ENCODE data around the gene ASMTL. TPM values are rescaled to one million over a fixed set of nuclear protein-coding genes. Genes with fewer than 3 reads are reported as not detected.

ASMTL gene
- total RNA-seq, 1 experiment from 2014 or later, result 42.7 TPM

GRCh38 chrX:1481636-1482529 lies 29.2 kb upstream of the ASMTL start:
- H2AFZ ChIP-seq, result peak overlapping the region; percentile 79
- peak overlapping the region; percentile 43; the same call in 1 of the 2 replicates for H3K4me3 ChIP-seq
- TF ChIP-seq EZH2 (IDR thresholded peaks at IDR 0.05; ENCODE audit: low read depth), result no peak
- TF ChIP-seq, protein P1, sequence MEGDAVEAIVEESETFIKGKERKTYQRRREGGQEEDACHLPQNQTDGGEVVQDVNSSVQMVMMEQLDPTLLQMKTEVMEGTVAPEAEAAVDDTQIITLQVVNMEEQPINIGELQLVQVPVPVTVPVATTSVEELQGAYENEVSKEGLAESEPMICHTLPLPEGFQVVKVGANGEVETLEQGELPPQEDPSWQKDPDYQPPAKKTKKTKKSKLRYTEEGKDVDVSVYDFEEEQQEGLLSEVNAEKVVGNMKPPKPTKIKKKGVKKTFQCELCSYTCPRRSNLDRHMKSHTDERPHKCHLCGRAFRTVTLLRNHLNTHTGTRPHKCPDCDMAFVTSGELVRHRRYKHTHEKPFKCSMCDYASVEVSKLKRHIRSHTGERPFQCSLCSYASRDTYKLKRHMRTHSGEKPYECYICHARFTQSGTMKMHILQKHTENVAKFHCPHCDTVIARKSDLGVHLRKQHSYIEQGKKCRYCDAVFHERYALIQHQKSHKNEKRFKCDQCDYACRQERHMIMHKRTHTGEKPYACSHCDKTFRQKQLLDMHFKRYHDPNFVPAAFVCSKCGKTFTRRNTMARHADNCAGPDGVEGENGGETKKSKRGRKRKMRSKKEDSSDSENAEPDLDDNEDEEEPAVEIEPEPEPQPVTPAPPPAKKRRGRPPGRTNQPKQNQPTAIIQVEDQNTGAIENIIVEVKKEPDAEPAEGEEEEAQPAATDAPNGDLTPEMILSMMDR (conservative IDR thresholded peaks at IDR 0.05), result no peak
- no peak overlapping the region for H3K27ac ChIP-seq
- ChIA-PET CTCF (no interaction called here), POLR2A (ENCODE audit: unreplicated experiment) (no interaction called here)
- no TSS peak for BruUV-seq (replicated peaks)
- intact Hi-C loops (cut with micrococcal nuclease; ENCODE audit: unreplicated experiment), result no loop called here
- no peaks in the 10 kb centered on the region for H3K9me2 ChIP-seq (ENCODE audit: insufficient read depth)
- no peaks in the 10 kb centered on the region; the same call in 1 of the 2 replicates for H3F3A ChIP-seq (ENCODE audit: insufficient read depth, low read depth)
- H4K20me1 ChIP-seq (ENCODE audit: insufficient read depth), result no peaks in the 10 kb centered on the region
- no peaks in the 10 kb centered on the region for H3K4me1 ChIP-seq (replicated peaks; ENCODE audit: insufficient read depth)
- H3K9me3 ChIP-seq (ENCODE audit: insufficient read depth, low read depth), result peaks cover 4% of the 10 kb centered on the region; the same call in 1 of the 2 replicates
- H3K27me3 ChIP-seq (ENCODE audit: insufficient read depth, low read depth), result peaks cover 59% of the 10 kb centered on the region
- H3K79me2 ChIP-seq (ENCODE audit: low read depth), result no peaks in the 10 kb centered on the region
- DNase-seq, result peak; percentile 15 to 50
- peak overlapping the region; percentile 72 for H3K4me2 ChIP-seq
- H3K36me3 ChIP-seq (ENCODE audit: low read depth), result no peaks in the 10 kb centered on the region

DNA sequence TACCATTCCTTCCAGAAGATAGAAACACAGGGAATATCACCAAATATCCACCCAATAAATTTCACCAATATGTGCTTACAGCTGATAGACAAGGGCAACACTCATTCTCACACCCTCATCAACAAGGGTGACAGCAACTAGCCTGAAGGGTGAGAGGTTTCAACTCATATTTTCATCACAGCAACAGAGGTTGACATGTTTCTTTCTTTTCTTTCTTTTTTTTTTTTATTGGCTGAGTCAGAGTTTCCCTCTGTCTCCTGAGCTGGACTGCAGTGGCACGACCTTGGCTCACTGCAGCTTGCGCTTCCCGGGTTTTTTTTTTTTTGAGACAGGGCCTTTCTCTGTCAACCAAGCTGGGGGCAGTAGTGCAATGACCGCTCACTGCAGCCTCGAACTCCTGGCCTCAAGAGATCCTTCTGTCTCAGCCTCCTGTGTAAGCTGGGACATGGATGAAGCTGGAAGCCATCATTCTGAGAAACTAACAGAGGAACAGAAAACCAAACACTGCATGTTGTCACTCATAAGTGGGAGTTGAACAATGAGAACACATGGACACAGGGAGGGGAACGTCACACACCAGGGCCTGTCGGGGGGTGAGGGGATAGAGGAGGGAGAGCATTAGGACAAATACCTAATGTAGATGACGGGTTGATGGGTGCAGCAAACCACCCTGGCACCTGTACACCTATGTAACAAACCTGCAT lies 27.5 kb upstream of the ASMTL start:
- Histone ChIP-seq H4K20me1 (ENCODE audit: insufficient read depth) (no peaks in the 10 kb centered on the region), H3K27me3 (ENCODE audit: insufficient read depth, low read depth) (peaks cover 60% of the 10 kb centered on the region), H3K79me2 (ENCODE audit: low read depth) (no peaks in the 10 kb centered on the region), H3K4me3 (no peak overlapping the region), H3F3A (ENCODE audit: insufficient read depth, low read depth) (no peaks in the 10 kb centered on the region; the same call in 1 of the 2 replicates), H3K4me2 (no peak overlapping the region), H3K9me2 (ENCODE audit: insufficient read depth) (no peaks in the 10 kb centered on the region), H3K27ac (no peak overlapping the region), H3K36me3 (ENCODE audit: low read depth) (no peaks in the 10 kb centered on the region), H3K9me3 (ENCODE audit: insufficient read depth, low read depth) (no peaks in the 10 kb centered on the region), H2AFZ (no peak overlapping the region), H3K4me1 (replicated peaks; ENCODE audit: insufficient read depth) (no peaks in the 10 kb centered on the region)
- no TSS peak for BruUV-seq (replicated peaks)
- POLR2A ChIA-PET (ENCODE audit: unreplicated experiment), result no interaction called here
- intact Hi-C loops (cut with micrococcal nuclease; ENCODE audit: unreplicated experiment), result no loop called here
- DNase-seq, result no peak
- CTCF ChIA-PET, result no interaction called here
- no peak for TF ChIP-seq EZH2 (IDR thresholded peaks at IDR 0.05; ENCODE audit: low read depth)
- TF ChIP-seq, protein P1 (conservative IDR thresholded peaks at IDR 0.05), result no peak

DNA sequence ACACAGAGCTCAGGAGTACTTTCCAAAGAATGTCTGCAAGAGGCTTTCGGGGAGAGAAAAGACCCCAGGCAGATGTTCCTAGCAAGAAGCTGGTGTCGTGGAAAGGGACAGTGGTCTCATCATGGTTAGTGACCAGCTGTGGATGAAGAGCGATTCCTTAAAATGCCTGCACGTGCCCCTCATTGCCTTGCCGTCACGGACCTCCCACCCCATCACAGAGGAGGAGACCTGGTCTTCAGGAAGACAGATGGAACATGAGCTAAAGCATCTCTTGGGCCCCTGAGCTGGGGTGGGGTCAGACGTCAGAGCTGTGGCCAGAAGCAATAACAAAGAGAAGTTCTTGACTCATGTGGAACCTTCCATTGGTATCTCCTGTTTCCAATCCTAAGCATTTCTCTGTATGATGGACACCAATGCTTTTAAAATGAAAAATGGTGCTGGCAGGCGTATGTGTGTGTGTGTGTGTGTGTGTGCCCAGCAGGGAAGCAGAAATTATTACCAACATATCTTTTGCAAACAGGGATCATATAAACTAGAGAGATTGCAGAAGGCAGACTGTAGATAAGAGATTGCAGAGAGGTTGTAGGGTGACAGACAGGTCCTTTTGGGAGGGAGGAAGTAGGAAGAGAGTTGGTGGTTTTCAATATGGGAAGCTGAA lies 25.2 kb upstream of the ASMTL start:
- H4K20me1 ChIP-seq (ENCODE audit: insufficient read depth), result no peaks in the 10 kb centered on the region
- H3K4me3 ChIP-seq, result no peak overlapping the region
- no peak overlapping the region for H3K4me2 ChIP-seq
- CTCF ChIA-PET, result no interaction called here
- H3F3A ChIP-seq (ENCODE audit: insufficient read depth, low read depth), result no peaks in the 10 kb centered on the region; the same call in 1 of the 2 replicates
- intact Hi-C loops (cut with micrococcal nuclease; ENCODE audit: unreplicated experiment), result no loop called here
- no peak overlapping the region for H3K27ac ChIP-seq
- POLR2A ChIA-PET (ENCODE audit: unreplicated experiment), result no interaction called here
- TF ChIP-seq, protein P1 (conservative IDR thresholded peaks at IDR 0.05), result no peak
- no peak for TF ChIP-seq EZH2 (IDR thresholded peaks at IDR 0.05; ENCODE audit: low read depth)
- H3K9me2 ChIP-seq (ENCODE audit: insufficient read depth), result no peaks in the 10 kb centered on the region
- H3K9me3 ChIP-seq (ENCODE audit: insufficient read depth, low read depth), result no peaks in the 10 kb centered on the region
- no peaks in the 10 kb centered on the region for H3K36me3 ChIP-seq (ENCODE audit: low read depth)
- DNase-seq, result no peak
- BruUV-seq (replicated peaks), result no TSS peak
- no peaks in the 10 kb centered on the region for H3K79me2 ChIP-seq (ENCODE audit: low read depth)
- peaks cover 45% of the 10 kb centered on the region for H3K27me3 ChIP-seq (ENCODE audit: insufficient read depth, low read depth)
- no peaks in the 10 kb centered on the region for H3K4me1 ChIP-seq (replicated peaks; ENCODE audit: insufficient read depth)
- H2AFZ ChIP-seq, result no peak overlapping the region

Measured in PC-9 (cell line).